ENCODE data around the gene EIF5B. TPM values are rescaled to one million over a fixed set of nuclear protein-coding genes. Genes with fewer than 3 reads are reported as not detected.

The EIF5B gene
- total and polyA plus RNA-seq, 2 of the 4 experiments (the other 2 are of a cell fraction), result 19.7 to 21.8 TPM

DNA sequence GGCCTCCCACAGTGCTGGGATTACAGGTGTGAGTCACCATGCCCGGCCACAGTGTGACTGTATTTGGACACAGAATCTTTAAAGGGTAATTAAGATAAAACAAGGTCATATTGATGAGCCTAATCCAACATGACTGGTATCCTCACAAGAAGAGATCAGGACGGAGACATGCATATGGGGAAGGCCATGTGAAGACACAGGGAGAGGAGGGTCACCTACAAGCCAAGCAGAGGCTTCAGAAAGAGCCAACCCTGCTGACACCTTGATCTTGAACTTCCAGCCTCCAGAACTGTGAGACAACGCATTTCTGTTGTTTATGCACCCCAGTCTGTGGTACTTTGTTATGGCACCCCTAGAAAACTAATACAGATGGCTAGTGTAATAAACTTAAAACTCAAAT is 80.2 kb downstream of the EIF5B start:
- Histone ChIP-seq H3K9ac (ENCODE audit: low read depth, low read length) (no peak overlapping the region), H3K18ac (ENCODE audit: low read depth, low read length) (no peak overlapping the region), H3K4me3 (ENCODE audit: insufficient read depth, low read depth, low read length) (no peak overlapping the region), H2BK20ac (ENCODE audit: low read depth, low read length) (no peak overlapping the region), H3K4me2 (ENCODE audit: low read depth, low read length) (no peak overlapping the region), H3K27ac (ENCODE audit: insufficient read depth, low read length) (no peak overlapping the region), H2BK120ac (ENCODE audit: low read depth, low read length) (no peak overlapping the region), H4K8ac (ENCODE audit: low read depth in 2 of 2, low read length in 2 of 2) (no peak overlapping the region), H2BK5ac (ENCODE audit: low read depth, low read length, poor library complexity, severe bottlenecking) (no peak overlapping the region), H2AK9ac (replicated peaks; ENCODE audit: low read depth, low read length, poor library complexity) (no peak overlapping the region), H3K27me3 (ENCODE audit: control insufficient read depth, insufficient read depth, low read length) (no peaks in the 10 kb centered on the region), H3K14ac (replicated peaks; ENCODE audit: low read depth, low read length) (no peak overlapping the region), H4K91ac (ENCODE audit: insufficient read depth, low read depth, low read length) (no peak overlapping the region), H4K5ac (ENCODE audit: low read depth, low read length) (no peak overlapping the region), H4K20me1 (ENCODE audit: insufficient read depth, low read length) (peaks cover 6% of the 10 kb centered on the region; the same call in 1 of the 2 replicates), H3K4me1 (ENCODE audit: control insufficient read depth, insufficient read depth, low read length) (peaks cover 11% of the 10 kb centered on the region), H2AFZ (replicated peaks; ENCODE audit: low read length, poor library complexity) (no peak overlapping the region), H2AK5ac (ENCODE audit: low read depth, low read length) (no peak overlapping the region), H3K9me1 (ENCODE audit: insufficient read depth, low read length) (peaks cover 11% of the 10 kb centered on the region), H3K23ac (ENCODE audit: low read depth, low read length) (no peak overlapping the region), H3K36me3 (ENCODE audit: control insufficient read depth, insufficient read depth, low read length) (peaks cover 30% of the 10 kb centered on the region), H2BK15ac (ENCODE audit: low read depth, low read length) (no peak overlapping the region), H3K4ac (ENCODE audit: low read depth, low read length) (no peak overlapping the region), H3K56ac (ENCODE audit: extremely low read depth, insufficient read depth, low read length) (no peak overlapping the region), H3K9me3 (ENCODE audit: control insufficient read depth, insufficient read depth, low read length) (no peaks in the 10 kb centered on the region), H3K79me1 (ENCODE audit: low read depth in 1 of 2, low read length in 2 of 2) (peaks cover 5 to 23% of the 10 kb centered on the region in 2 experiments; a peak in 3 of 4 replicates)
- DNase-seq (no peak), ATAC-seq (ENCODE audit: low read depth) (no peak)
- ChIA-PET POLR2A (ENCODE audit: unreplicated experiment) (no interaction called here), CTCF (no interaction called here)
- no peak for TF ChIP-seq RCOR1 (IDR thresholded peaks at IDR 0.05; ENCODE audit: insufficient replicate concordance, low read length)
- no peak for TF ChIP-seq FOS (IDR thresholded peaks at IDR 0.05; ENCODE audit: low read depth, low read length)
- no peak for TF ChIP-seq BHLHE40 (IDR thresholded peaks at IDR 0.05; ENCODE audit: low read depth, low read length)
- TF ChIP-seq NFE2L2 (IDR thresholded peaks at IDR 0.05; ENCODE audit: low read depth, low read length), result no peak
- no peak for TF ChIP-seq CEBPB (IDR thresholded peaks at IDR 0.05; ENCODE audit: low read depth, low read length)
- TF ChIP-seq, protein P1, sequence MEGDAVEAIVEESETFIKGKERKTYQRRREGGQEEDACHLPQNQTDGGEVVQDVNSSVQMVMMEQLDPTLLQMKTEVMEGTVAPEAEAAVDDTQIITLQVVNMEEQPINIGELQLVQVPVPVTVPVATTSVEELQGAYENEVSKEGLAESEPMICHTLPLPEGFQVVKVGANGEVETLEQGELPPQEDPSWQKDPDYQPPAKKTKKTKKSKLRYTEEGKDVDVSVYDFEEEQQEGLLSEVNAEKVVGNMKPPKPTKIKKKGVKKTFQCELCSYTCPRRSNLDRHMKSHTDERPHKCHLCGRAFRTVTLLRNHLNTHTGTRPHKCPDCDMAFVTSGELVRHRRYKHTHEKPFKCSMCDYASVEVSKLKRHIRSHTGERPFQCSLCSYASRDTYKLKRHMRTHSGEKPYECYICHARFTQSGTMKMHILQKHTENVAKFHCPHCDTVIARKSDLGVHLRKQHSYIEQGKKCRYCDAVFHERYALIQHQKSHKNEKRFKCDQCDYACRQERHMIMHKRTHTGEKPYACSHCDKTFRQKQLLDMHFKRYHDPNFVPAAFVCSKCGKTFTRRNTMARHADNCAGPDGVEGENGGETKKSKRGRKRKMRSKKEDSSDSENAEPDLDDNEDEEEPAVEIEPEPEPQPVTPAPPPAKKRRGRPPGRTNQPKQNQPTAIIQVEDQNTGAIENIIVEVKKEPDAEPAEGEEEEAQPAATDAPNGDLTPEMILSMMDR (conservative IDR thresholded peaks at IDR 0.05; ENCODE audit: low read depth, low read length), result no peak
- no peak for TF ChIP-seq SMC3 (IDR thresholded peaks at IDR 0.05; ENCODE audit: low read depth, low read length)
- no peak for TF ChIP-seq MAFK (IDR thresholded peaks at IDR 0.05; ENCODE audit: low read depth, low read length)
- TF ChIP-seq, protein P2, sequence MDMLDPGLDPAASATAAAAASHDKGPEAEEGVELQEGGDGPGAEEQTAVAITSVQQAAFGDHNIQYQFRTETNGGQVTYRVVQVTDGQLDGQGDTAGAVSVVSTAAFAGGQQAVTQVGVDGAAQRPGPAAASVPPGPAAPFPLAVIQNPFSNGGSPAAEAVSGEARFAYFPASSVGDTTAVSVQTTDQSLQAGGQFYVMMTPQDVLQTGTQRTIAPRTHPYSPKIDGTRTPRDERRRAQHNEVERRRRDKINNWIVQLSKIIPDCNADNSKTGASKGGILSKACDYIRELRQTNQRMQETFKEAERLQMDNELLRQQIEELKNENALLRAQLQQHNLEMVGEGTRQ (IDR thresholded peaks at IDR 0.05; ENCODE audit: low read depth, low read length), result no peak
- TF ChIP-seq, protein P3, sequence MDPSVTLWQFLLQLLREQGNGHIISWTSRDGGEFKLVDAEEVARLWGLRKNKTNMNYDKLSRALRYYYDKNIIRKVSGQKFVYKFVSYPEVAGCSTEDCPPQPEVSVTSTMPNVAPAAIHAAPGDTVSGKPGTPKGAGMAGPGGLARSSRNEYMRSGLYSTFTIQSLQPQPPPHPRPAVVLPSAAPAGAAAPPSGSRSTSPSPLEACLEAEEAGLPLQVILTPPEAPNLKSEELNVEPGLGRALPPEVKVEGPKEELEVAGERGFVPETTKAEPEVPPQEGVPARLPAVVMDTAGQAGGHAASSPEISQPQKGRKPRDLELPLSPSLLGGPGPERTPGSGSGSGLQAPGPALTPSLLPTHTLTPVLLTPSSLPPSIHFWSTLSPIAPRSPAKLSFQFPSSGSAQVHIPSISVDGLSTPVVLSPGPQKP (IDR thresholded peaks at IDR 0.05; ENCODE audit: borderline replicate concordance, low read depth, low read length), result no peak
- TF ChIP-seq MAZ (IDR thresholded peaks at IDR 0.05; ENCODE audit: borderline replicate concordance, low read depth, low read length), result no peak
- TF ChIP-seq POLR2A (IDR thresholded peaks at IDR 0.05; ENCODE audit: low read depth, low read length), result no peak
- no peak for TF ChIP-seq CHD1 (IDR thresholded peaks at IDR 0.05; ENCODE audit: low read depth, low read length)
- no peak for TF ChIP-seq RAD21 (IDR thresholded peaks at IDR 0.05; ENCODE audit: low read length)
- dilution Hi-C loops (cut with HindIII; ENCODE audit: low sequenced_read_pairs, unreplicated experiment), result no loop called here
- in situ Hi-C loops (cut with MboI; ENCODE audit: low sequenced_read_pairs), result no loop called here
- BruUV-seq (replicated peaks), result no TSS peak
- no CpG with 5 or more reads among the region's 3 CpGs for WGBS, 2 experiments (ENCODE audit: extremely low coverage in 2 of 2, insufficient read length in 1 of 2)
- intact Hi-C loops (cut with micrococcal nuclease), result no loop called here
